GM12878 (cell line): ENCODE data around the gene UAP1L1. TPM values are rescaled to one million over a fixed set of nuclear protein-coding genes. Genes with fewer than 3 reads are reported as not detected.

Source experiments
- ATAC-seq: fragments of 200-7000 bp; cut with Tn5 transposase; 3 replicates; pipeline ENCODE4 v1.9.1; 2020; ENCODE audit warnings: mild to moderate bottlenecking, moderate library complexity
- BruUV-seq: library from RNA; stranded (reverse); fragments of 400-500 nt; replicated peaks from 2 replicates; lab custom pipeline; 2021; lab: Mats Ljungman, UMichigan
- CTCF ChIA-PET: fragments of 300-600 bp; sonication (Branson Sonifier 250); formaldehyde crosslinking; extraction: SDS; loops from one replicate; lab custom pipeline; 2021; ENCODE audit warnings: inconsistent platforms; lab: Yijun Ruan, JAX
- POLR2A ChIA-PET: fragments of 350-600 bp; formaldehyde crosslinking; extraction: SDS; loops from one replicate; lab custom pipeline; 2021; ENCODE audit warnings: inconsistent platforms; lab: Charles Lee
- RAD21 ChIA-PET: fragments of 300-600 bp; sonication (Branson Sonifier 250); formaldehyde crosslinking; loops from one replicate; lab custom pipeline; 2023; ENCODE audit warnings: antibody characterized with exemption; ENCODE audit not compliant: unreplicated experiment; lab: Charles Lee
- SMC1A ChIA-PET: fragments of 300-600 bp; sonication (Branson Sonifier 250); formaldehyde crosslinking; loops from one replicate; lab custom pipeline; 2023; ENCODE audit not compliant: unreplicated experiment, uncharacterized antibody; lab: Charles Lee
- DNase-seq: peaks from one replicate; pipeline ENCODE4 v3.0.0-alpha.2; 2011; ENCODE audit warnings: low read depth, low spot score
- FAIRE-seq: peaks from 3 replicates; lab custom pipeline; 2011; peaks lifted over from hg19 to GRCh38; lab: Jason Lieb, UNC
- H2AFZ ChIP-seq: 2 replicates; pipeline ENCODE4 v1.6.0; 2011; ENCODE audit warnings: low read depth, low read length, control low read depth; ENCODE audit not compliant: control insufficient read depth
- H3K27ac ChIP-seq: 2 replicates; pipeline ENCODE4 v1.5.1; 2011; ENCODE audit warnings: control low read depth; ENCODE audit not compliant: control insufficient read depth, insufficient read depth
- H3K27me3 ChIP-seq, 2 experiments: replicated peaks in 1 of 2; 2 replicates each; pipeline versions ENCODE4 v1.6.0 to v1.6.1; 2011; ENCODE audit warnings: low read length in 1 of 2; ENCODE audit not compliant: control insufficient read depth in 2 of 2, insufficient read depth in 2 of 2
- H3K36me3 ChIP-seq, 2 experiments: 2 replicates each; pipeline ENCODE4 v1.5.1; 2011; ENCODE audit warnings: low read length in 1 of 2; ENCODE audit not compliant: control insufficient read depth in 2 of 2, insufficient read depth in 2 of 2
- H3K4me1 ChIP-seq: 2 replicates; pipeline ENCODE4 v1.6.1; 2011; ENCODE audit warnings: mild to moderate bottlenecking, low read length, moderate library complexity, mixed read lengths; ENCODE audit not compliant: control insufficient read depth, insufficient read depth
- H3K4me2 ChIP-seq: 2 replicates; pipeline ENCODE4 v1.6.0; 2011; ENCODE audit warnings: control low read depth; ENCODE audit not compliant: control insufficient read depth, insufficient read depth
- H3K4me3 ChIP-seq: fragments of 200-600 bp; sonication (generic); 2 replicates; pipeline ENCODE4 v1.5.1; 2016
- H3K79me2 ChIP-seq: 2 replicates; pipeline ENCODE4 v1.6.0; 2011; ENCODE audit warnings: low read length; ENCODE audit not compliant: control insufficient read depth, insufficient read depth
- H3K9ac ChIP-seq: 2 replicates; pipeline ENCODE4 v1.8.0; 2011; ENCODE audit warnings: low read length, control low read depth, mixed read lengths; ENCODE audit not compliant: control insufficient read depth, insufficient read depth
- H3K9me3 ChIP-seq: replicated peaks from 3 replicates; pipeline ENCODE4 v1.5.1; 2011; ENCODE audit warnings: mild to moderate bottlenecking, low read length; ENCODE audit not compliant: control insufficient read depth, insufficient read depth
- H4K20me1 ChIP-seq: 2 replicates; pipeline ENCODE4 v1.6.0; 2011; ENCODE audit not compliant: control insufficient read depth, insufficient read depth
- BACH1 ChIP-seq: fragments of 450-650 bp; IDR thresholded peaks from 2 replicates; pipeline ENCODE4 v1.6.1; 2017; ENCODE audit warnings: mild to moderate bottlenecking, borderline replicate concordance
- BCLAF1 ChIP-seq: fragments of 450-650 bp; IDR thresholded peaks from 2 replicates; pipeline ENCODE4 v1.6.1; 2017; ENCODE audit warnings: antibody characterized with exemption, mild to moderate bottlenecking, moderate library complexity
- CBFB ChIP-seq: IDR thresholded peaks from 2 replicates; pipeline ENCODE4 v1.6.1; 2016; ENCODE audit warnings: antibody characterized with exemption, low read depth
- ESRRA ChIP-seq: IDR thresholded peaks from 2 replicates; pipeline ENCODE4 v1.6.1; 2012; ENCODE audit warnings: mild to moderate bottlenecking, low read length, improper control_type of control experiment
- ETV6 ChIP-seq, 2 experiments: fragments of 450-650 bp in 1 of 2; IDR thresholded peaks in 1 of 2; conservative IDR thresholded peaks in 1 of 2; 2 replicates each; pipeline ENCODE4 v1.6.1; 2014; ENCODE audit warnings: antibody characterized with exemption in 1 of 2, borderline replicate concordance in 1 of 2, low read depth in 1 of 2, mild to moderate bottlenecking in 1 of 2, moderate library complexity in 1 of 2
- FOXK2 ChIP-seq: fragments of 450-650 bp; IDR thresholded peaks from 2 replicates; pipeline ENCODE4 v1.6.1; 2017; ENCODE audit warnings: mild to moderate bottlenecking, moderate library complexity
- GABPA ChIP-seq: IDR thresholded peaks from 2 replicates; pipeline ENCODE4 v1.6.1; 2014; ENCODE audit warnings: antibody characterized with exemption, low read depth, mild to moderate bottlenecking, inconsistent platforms
- IRF4 ChIP-seq: IDR thresholded peaks from 2 replicates; pipeline ENCODE4 v1.6.1; 2011; ENCODE audit warnings: low read depth, low read length
- LARP7 ChIP-seq: fragments of 450-650 bp; IDR thresholded peaks from 2 replicates; pipeline ENCODE4 v1.6.1; 2017; ENCODE audit warnings: mild to moderate bottlenecking
- MAX ChIP-seq: IDR thresholded peaks from 2 replicates; pipeline ENCODE4 v1.6.1; 2012; ENCODE audit warnings: low read depth, low read length, improper control_type of control experiment
- MLLT1 ChIP-seq: fragments of 450-650 bp; IDR thresholded peaks from 2 replicates; pipeline ENCODE4 v1.6.1; 2016; ENCODE audit warnings: mild to moderate bottlenecking
- NFYB ChIP-seq: IDR thresholded peaks from 2 replicates; pipeline ENCODE4 v1.6.1; 2011; ENCODE audit warnings: low read depth, mild to moderate bottlenecking, low read length, improper control_type of control experiment, moderate library complexity; ENCODE audit not compliant: insufficient read depth
- NR2C1 ChIP-seq: fragments of 450-650 bp; IDR thresholded peaks from 2 replicates; pipeline ENCODE4 v1.6.1; 2017; ENCODE audit warnings: antibody characterized with exemption, mild to moderate bottlenecking, moderate library complexity
- NR2F1 ChIP-seq: fragments of 450-650 bp; conservative IDR thresholded peaks from 2 replicates; pipeline ENCODE4 v1.6.1; 2017; ENCODE audit warnings: mild to moderate bottlenecking
- PAX8 ChIP-seq: fragments of 450-650 bp; IDR thresholded peaks from 2 replicates; pipeline ENCODE4 v1.6.1; 2017; ENCODE audit warnings: mild to moderate bottlenecking, moderate library complexity
- SMAD5 ChIP-seq: IDR thresholded peaks from 2 replicates; pipeline ENCODE4 v1.6.1; 2016; ENCODE audit warnings: antibody characterized with exemption, low read depth
- SPI1 ChIP-seq: IDR thresholded peaks from 2 replicates; pipeline ENCODE4 v1.6.1; 2011; ENCODE audit warnings: low read depth, mild to moderate bottlenecking, low read length, moderate library complexity, borderline replicate concordance; ENCODE audit not compliant: insufficient read depth
- SREBF2 ChIP-seq: IDR thresholded peaks from 2 replicates; pipeline ENCODE4 v1.6.1; 2012; ENCODE audit warnings: mild to moderate bottlenecking, low read length
- STAT1 ChIP-seq: fragments of 450-650 bp; conservative IDR thresholded peaks from 2 replicates; pipeline ENCODE4 v1.6.1; 2014; ENCODE audit warnings: antibody characterized with exemption, mild to moderate bottlenecking
- WGBS: methylation state at CpG from one replicate; pipeline ENCODE4 v1.1.6; 2016; ENCODE audit warnings: low lambda C conversion rate; ENCODE audit not compliant: insufficient replicate concordance, insufficient coverage; ENCODE audit errors: missing lambda C conversion rate; 5-methylcytosine and 5-hydroxymethylcytosine counted together
- in situ Hi-C: fragments of 300-500 bp; cut with MboI; formaldehyde crosslinking; loops from 9 replicates; pipeline ENCODE4 v1.14.3; 2018; ENCODE audit warnings: mixed read lengths
- intact Hi-C: fragments of 100-400 bp; cut with micrococcal nuclease; formaldehyde crosslinking; loops from one replicate; pipeline ENCODE4 v1.14.2; 2022; ENCODE audit not compliant: unreplicated experiment
- polyA plus RNA-seq, 11 experiments: library from polyadenylated mRNA; depleted of rRNA in 4 of 11; unstranded in 6 of 11; stranded (reverse) in 5 of 11; fragments of >200 nt; fragmentation: Nextera tagmentation in 4 of 11; fragmentation: Illumina TruSeq in 1 of 11; extraction: Ambion mirVana in 4 of 11; extraction: Trizol in 1 of 11; gene quantifications; 1 replicate in 1 of 11; 2 replicates in 10 of 11; pipeline versions ENCODE4 v1.2.1 to v1.2.3, GENCODE V29; 2011 to 2016; ENCODE audit warnings: inconsistent platforms in 2 of 11, missing spikeins in 2 of 11, low read depth in 1 of 11
- total RNA-seq, 4 experiments: library from RNA; depleted of rRNA in 3 of 4; stranded (reverse); fragments of >200 nt in 3 of 4; fragmentation: Illumina TruSeq in 1 of 4; extraction: Trizol in 1 of 4; gene quantifications; 2 replicates each; pipeline versions ENCODE4 v1.2.1 to v1.2.3, GENCODE V29; 2013 to 2021
- TF ChIP-seq, protein P1 (sequence below): IDR thresholded peaks from 2 replicates; pipeline ENCODE4 v1.6.1; 2012; ENCODE audit warnings: low read length, inconsistent platforms

Gene UAP1L1
- total and polyA plus RNA-seq, 10 of the 15 experiments (the other 5 are each of a cell fraction or from before 2014, with no cell fraction given) = 0.29 to 15.7 (median 5.8) TPM

- peaks cover 42% of the 10 kb centered on the region for H3K4me1 ChIP-seq
- TF ChIP-seq GABPA (no peak), ETV6 (conservative IDR thresholded peaks at IDR 0.05 in 1 of 2, IDR thresholded peaks at IDR 0.05 in 1 of 2; ENCODE audit: borderline replicate concordance in 1 of 2, low read depth in 1 of 2) (no peak), LARP7 (no peak), BACH1 (no peak), CBFB (no peak), MLLT1 (no peak), PAX8 (no peak), ESRRA (no peak), SREBF2 (no peak), BCLAF1 (no peak), SPI1 (no peak), NFYB (peak; percentile 57; the same call in 1 of the 2 replicates), SMAD5 (no peak), STAT1 (no peak), NR2C1 (no peak), FOXK2 (no peak), NR2F1 (no peak), IRF4 (peak; percentile 33; the same call in 1 of the 2 replicates), MAX (no peak)
- TF ChIP-seq, protein P1, sequence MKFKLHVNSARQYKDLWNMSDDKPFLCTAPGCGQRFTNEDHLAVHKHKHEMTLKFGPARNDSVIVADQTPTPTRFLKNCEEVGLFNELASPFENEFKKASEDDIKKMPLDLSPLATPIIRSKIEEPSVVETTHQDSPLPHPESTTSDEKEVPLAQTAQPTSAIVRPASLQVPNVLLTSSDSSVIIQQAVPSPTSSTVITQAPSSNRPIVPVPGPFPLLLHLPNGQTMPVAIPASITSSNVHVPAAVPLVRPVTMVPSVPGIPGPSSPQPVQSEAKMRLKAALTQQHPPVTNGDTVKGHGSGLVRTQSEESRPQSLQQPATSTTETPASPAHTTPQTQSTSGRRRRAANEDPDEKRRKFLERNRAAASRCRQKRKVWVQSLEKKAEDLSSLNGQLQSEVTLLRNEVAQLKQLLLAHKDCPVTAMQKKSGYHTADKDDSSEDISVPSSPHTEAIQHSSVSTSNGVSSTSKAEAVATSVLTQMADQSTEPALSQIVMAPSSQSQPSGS = 0 out of 2 replicates have a peak, but pooled peaks have one; percentile 11
Observed at GRCh38 chr9:137123468-137123837, 46.1 kb downstream of the UAP1L1 start.

More at GRCh38 chr9:137123468-137123837, 46.1 kb downstream of the UAP1L1 start:
- ChIA-PET CTCF (interaction anchor here (0.6 to 2.6 kb wide), 8 partner anchors 28 to 740 kb away, joined by 3 to 16 read pairs (median 4); partner anchors contain the start of genes CYSRT1 and RNF224), SMC1A (interaction anchor here (2.6 kb wide), 1 partner anchor 28 kb away, joined by 14 read pairs; no protein-coding TSS in a partner anchor), POLR2A (interaction anchor here (0.6 to 2.6 kb wide), 15 partner anchors 16 to 453 kb away, joined by 3 to 18 read pairs (median 4); partner anchors contain the start of gene TMEM210), RAD21 (interaction anchor here (0.7 to 2.9 kb wide), 7 partner anchors 27 to 118 kb away, joined by 3 to 26 read pairs (median 5); partner anchors contain the start of genes CYSRT1, RNF208, RNF224 and TUBB4B)
- H3K36me3 ChIP-seq = no peaks in the 10 kb centered on the region
- intact Hi-C loops (loop anchor here (2.0 kb wide), 1 partner anchor 77 kb away; the partner anchor contains the start of gene TPRN), in situ Hi-C loops (loop anchor here (5.0 kb wide), 1 partner anchor 104 kb away; the partner anchor contains the start of genes CYSRT1 and RNF224)
- DNase-seq = peak; percentile 91
- H2AFZ ChIP-seq = no peak overlapping the region
- WGBS = 0% methylated on average over 5 of the region's 5 CpGs
- no TSS peak for BruUV-seq
- peaks cover 20% of the 10 kb centered on the region for H3K79me2 ChIP-seq
- H3K27me3 ChIP-seq = no peaks in the 10 kb centered on the region
- no peaks in the 10 kb centered on the region for H4K20me1 ChIP-seq
- no peaks in the 10 kb centered on the region for H3K9me3 ChIP-seq
- H3K9ac ChIP-seq = no peak overlapping the region
- peak overlapping the region; percentile 47 for H3K27ac ChIP-seq
- ATAC-seq = peak; percentile 30
- H3K4me2 ChIP-seq = peak overlapping the region; percentile 58
- peak; percentile 85 for FAIRE-seq
- 0 out of 2 replicates have a peak overlapping the region, but pooled peaks have one; percentile 3 for H3K4me3 ChIP-seq
